NCI-H146 (cell line): ENCODE data around the gene CFAP43.

Experiments used
- DNase-seq: peaks from one replicate; lab custom pipeline; 2025; lab: John Stamatoyannopoulos, UW

CFAP43 gene

DNA sequence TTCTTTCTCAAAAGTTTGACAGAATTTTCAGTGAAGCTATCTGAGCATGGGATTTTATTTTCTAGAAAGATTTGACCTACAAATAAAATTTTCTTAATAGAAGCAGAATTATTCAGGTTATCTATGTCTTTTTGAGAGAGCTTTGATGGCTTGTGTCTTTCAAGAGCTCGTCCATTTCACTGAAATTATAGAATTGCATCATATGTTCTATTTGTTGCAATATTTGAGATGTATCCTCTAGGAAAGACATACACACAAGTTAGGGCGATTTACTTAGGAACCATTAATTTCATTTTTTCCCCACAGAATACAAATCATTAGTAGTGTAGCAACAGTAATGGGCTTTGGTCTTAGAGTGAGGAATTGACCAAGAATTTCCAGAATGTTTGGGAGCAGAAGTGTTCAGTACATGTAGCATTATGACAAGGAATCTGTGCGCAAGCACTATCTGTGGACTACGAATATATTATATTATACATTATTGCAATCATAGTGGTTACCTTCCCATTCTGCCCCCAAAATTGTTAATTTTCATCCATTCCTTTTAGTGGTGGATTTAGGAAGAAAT lies 133.7 kb downstream of the CFAP43 start:
- DNase-seq = no peak

DNA sequence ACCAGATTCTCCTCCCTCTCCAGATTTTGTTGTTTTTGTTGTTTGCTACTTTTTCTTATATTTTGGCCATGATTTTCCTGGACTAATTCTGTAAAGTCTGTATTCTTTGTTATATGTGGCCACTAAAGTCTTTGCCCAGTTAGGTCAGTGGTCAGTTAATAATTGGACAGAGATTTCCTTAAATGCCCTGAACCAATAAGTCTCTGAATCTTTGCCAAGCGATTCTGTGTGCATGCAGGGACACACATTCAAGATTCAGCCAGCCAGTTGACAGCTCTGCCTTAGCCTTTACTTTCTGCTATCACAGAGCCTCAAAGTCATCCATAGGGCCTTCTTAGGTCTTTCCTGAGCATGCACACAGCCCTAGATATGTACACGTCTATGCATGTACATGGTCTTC lies 135.5 kb downstream of the CFAP43 start:
- no peak for DNase-seq

DNA sequence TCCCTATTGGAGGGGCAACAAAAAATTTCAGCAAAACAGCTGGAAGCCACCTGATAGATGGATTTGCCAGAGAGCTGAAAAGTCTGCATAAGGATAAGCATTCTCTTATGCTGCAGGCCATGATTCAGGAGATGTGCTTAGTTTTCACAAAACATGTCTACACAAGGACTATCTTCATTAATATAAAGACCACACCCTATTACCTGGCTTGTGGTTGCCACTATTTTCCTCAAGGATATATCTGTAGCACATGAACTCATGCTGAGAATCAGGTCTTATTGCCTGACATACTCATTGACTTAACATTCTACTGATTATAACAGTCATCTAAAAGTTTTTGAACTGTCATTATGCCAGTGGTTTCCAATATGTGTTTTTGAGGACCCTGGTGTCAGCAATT lies 139.4 kb downstream of the CFAP43 start:
- no peak for DNase-seq

DNA sequence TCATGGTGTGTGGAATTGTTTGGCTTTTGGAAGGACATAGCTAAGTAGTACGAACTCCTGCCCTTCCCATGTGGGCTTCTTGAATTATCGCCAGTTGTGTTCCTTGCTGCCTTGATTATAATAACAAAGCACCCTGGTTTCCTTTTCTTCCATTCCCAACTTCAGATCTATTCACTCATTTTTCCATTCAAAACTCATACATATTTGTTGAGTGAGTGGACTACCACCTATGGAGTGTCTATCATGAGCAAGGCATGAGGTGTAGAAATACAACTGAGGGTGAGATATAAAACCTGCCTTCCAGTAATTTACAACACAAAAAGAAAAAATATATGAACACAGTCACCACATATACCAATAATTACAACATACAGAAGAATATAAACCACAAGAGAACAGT lies 141.6 kb downstream of the CFAP43 start:
- no peak for DNase-seq

DNA sequence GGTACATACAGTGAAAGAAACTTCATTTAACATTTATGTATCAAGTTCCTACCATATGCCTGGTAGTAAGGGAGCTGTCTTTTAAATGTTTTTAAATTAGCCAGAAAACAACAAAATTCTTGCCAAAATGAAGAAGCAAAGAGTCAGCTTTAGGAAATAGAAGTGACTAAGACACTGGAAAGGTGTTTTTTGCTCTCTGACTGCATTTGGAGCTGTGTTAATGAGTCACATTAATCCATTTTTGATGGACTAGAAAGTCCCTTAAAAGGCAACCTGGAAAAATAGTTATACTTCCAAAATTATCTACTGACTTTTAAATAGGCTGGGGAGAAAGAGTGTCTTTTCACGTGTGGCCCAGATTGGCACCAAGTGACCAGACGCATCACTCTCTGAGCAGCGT lies 142.5 kb downstream of the CFAP43 start:
- DNase-seq = no peak

DNA sequence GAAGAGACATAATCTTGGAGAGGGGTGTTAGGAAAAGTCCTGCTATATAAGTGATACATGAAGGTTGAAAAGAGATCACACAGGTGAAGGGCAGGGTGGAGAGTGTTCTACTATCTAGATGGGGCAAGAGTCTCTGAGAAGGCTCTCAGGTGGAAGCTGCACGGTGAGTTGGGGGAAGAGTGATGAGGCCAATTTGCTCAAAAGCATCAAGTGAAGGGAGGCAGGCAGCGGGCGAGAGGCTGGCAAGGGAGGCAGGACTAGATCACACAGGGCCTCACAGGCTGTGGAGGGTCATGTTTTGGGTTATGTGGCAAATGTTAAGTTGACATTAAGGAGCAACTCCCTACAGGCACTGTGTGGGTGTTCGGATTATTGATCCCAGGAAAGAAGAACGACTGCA lies 143.9 kb downstream of the CFAP43 start:
- DNase-seq = no peak

DNA sequence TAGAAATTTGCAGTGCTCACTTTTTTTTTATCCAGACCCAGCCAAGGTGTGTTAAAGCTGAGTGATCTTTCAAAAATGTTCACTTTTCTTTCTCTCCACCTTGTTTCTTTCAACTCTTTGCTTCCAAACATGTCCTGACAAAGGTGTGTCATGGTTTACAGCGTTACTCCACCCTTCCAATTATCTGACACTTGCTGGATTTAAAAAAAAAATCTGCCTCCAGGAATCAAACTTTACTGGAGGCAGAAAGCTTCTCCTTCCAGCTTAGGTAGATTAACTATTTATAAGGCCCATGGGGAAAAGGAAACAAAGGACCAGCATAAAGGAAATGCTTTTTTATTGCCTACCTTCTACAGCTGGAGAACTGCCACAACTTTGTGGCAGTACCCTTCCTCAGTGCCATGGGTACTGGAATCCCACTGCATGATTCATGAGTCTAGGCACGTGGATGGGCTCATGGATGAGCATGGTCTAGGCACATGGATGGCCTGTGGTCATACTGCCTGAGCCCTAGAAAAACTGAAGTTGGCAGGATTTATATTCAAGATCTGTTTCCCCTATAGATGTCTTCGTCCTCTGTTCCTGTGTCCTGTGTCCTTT lies 146.3 kb downstream of the CFAP43 start, which contains the start of gene COL17A1:
Gene COL17A1, minus strand, starts transcription at position 80 of the 600 bp plus-strand sequence. CDS start 5,207 bp downstream, outside the sequence.
- no peak for DNase-seq

DNA sequence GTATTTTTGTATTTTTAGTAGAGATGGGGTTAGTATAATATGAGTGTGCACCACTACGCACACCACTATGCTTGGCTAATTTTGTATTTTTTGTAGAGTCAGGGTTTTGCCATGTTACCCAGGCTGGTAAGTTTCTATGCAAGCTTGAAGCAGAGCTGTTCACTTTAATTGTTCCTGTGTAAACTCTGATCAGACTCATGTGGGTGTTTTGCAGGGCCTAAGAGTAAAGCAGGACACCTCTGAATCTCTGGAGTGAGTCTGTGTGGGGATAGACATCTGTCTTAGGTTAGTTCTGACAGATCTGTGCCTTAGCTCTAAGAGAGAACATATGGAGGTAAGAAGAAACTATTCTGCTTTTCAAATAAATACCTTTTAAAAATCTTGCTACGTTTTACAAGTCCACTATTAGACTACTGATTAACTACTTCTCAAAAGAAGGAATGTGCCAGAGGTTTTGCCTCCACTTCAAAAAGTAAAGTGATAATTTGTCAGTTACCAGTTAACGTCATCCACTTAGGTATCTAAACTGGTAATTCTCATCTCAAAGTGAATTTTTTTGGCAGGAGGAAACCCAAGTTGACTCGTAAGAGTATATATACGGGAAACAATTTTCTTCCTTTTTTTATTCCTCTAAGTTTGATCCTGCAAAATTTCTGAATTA lies 147.6 kb downstream of the CFAP43 start:
- DNase-seq = no peak

DNA sequence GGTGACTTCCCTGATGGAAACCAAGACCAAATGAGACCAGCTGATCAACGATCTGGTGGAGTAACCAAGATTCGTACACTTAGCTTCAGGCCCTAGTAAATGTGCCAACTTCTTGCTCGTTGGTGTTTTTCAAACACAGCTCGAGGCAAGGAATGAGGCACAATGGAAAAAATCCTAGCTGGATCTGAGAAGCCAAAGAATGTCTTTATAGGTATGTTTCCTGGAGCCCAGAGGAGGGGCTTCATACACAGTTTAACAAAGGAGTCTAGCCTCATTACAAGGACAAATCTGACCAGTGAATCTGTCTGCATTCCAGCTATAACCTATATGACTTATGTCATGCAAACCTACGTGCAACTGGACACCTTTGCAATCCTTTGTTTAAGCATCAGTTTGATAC lies 150.2 kb downstream of the CFAP43 start:
- DNase-seq = no peak

DNA sequence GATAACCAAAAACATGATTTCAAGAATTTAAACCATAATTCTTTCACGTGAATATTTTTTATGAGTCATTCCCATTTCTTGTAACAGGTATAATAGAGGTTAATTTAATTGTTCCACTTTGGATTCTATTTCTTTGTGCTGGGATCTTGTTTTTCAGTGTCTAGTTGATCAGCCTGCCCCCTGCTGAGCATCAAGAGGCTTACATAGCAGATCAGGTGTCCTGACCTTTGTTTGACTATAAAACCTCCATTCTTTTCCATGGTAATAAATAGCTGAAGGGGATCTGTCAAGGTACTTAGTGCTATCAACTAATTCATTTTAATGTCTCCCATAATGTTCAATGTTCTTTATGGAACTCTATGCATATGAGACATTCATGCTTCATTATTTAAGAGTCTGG lies 151.4 kb downstream of the CFAP43 start:
- DNase-seq = peak; percentile 95
